ENCODE results near the gene HLF.
A peak's percentile ranks its signal among the peaks of the same experiment; 100 is the strongest.

DNA sequence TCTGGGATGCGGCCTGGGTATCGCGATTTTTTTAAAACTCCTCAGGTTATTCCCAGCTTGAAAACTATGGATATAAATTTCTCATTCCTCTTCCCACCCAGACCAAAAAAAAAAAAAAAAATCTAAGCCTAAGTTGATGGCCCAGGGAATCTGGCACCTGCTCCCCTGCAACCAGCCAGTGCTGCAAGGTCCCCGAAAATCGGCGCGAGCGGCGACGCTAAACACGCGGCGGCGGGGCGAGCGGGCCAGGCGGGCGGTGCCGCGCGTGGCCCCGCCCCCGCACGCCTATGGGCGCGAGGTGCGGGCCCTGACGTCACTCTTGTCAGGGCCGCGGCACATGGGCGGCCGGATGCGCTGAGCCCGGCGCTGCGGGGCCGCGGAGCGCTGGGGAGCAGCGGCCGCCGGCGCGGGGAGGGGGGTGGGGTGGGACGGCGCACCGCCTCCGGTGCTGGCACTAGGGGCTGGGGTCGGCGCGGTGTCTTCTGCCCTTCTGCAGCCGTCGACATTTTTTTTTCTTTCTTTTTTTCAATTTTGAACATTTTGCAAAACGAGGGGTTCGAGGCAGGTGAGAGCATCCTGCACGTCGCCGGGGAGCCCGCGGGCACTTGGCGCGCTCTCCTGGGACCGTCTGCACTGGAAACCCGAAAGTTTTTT lies at the start of gene HLF:
- TF ChIP-seq, protein P1, sequence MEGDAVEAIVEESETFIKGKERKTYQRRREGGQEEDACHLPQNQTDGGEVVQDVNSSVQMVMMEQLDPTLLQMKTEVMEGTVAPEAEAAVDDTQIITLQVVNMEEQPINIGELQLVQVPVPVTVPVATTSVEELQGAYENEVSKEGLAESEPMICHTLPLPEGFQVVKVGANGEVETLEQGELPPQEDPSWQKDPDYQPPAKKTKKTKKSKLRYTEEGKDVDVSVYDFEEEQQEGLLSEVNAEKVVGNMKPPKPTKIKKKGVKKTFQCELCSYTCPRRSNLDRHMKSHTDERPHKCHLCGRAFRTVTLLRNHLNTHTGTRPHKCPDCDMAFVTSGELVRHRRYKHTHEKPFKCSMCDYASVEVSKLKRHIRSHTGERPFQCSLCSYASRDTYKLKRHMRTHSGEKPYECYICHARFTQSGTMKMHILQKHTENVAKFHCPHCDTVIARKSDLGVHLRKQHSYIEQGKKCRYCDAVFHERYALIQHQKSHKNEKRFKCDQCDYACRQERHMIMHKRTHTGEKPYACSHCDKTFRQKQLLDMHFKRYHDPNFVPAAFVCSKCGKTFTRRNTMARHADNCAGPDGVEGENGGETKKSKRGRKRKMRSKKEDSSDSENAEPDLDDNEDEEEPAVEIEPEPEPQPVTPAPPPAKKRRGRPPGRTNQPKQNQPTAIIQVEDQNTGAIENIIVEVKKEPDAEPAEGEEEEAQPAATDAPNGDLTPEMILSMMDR (IDR thresholded peaks at IDR 0.05) = no peak
- TF ChIP-seq POLR2A (IDR thresholded peaks at IDR 0.05) = peak; percentile 29
